Panc1 (cell line): ENCODE measurements around the gene MBNL2. TPM values are rescaled to one million over a fixed set of nuclear protein-coding genes. Genes with fewer than 3 reads are reported as not detected.

Experiments
- ATAC-seq: fragments of 200-7000 bp; cut with Tn5 transposase; 2 replicates; pipeline ENCODE4 v1.9.1; 2020; ENCODE audit warnings: mild to moderate bottlenecking, moderate library complexity
- BruUV-seq: library from RNA; stranded (reverse); fragments of 400-500 nt; replicated peaks from 2 replicates; lab custom pipeline; 2021; lab: Mats Ljungman, UMichigan
- CTCF ChIA-PET: fragments of 300-600 bp; sonication (Branson Sonifier 250); formaldehyde crosslinking; loops from one replicate; lab custom pipeline; 2022; ENCODE audit warnings: antibody characterized with exemption; lab: Charles Lee
- POLR2A ChIA-PET: fragments of 300-600 bp; sonication (Branson Sonifier 250); formaldehyde crosslinking; loops from one replicate; lab custom pipeline; 2022; ENCODE audit warnings: antibody characterized with exemption; lab: Charles Lee
- DNase-seq: peaks from one replicate; pipeline ENCODE4 v3.0.0-alpha.2; 2010; ENCODE audit warnings: low read depth, low spot score
- H3K27ac ChIP-seq: 2 replicates; pipeline ENCODE4 v1.5.1; 2011; ENCODE audit warnings: mild to moderate bottlenecking, low read length, inconsistent platforms
- H3K27me3 ChIP-seq: fragments of 200-500 bp; sonication (Bioruptor generic); 2 replicates; pipeline ENCODE4 v1.6.0; 2014; ENCODE audit warnings: low read length, inconsistent platforms; ENCODE audit not compliant: control insufficient read depth, insufficient read depth
- H3K36me3 ChIP-seq: fragments of 200-500 bp; sonication (Bioruptor generic); 2 replicates; pipeline ENCODE4 v1.5.1; 2014; ENCODE audit warnings: inconsistent platforms, mild to moderate bottlenecking, low read length, moderate library complexity; ENCODE audit not compliant: control insufficient read depth, insufficient read depth
- H3K4me1 ChIP-seq: 2 replicates; pipeline ENCODE4 v1.5.1; 2011; ENCODE audit warnings: inconsistent platforms, mild to moderate bottlenecking, low read length, moderate library complexity; ENCODE audit not compliant: control insufficient read depth, insufficient read depth
- H3K4me3 ChIP-seq, 2 experiments: 2 replicates each; pipeline ENCODE4 v1.5.1; 2011 to 2012; ENCODE audit warnings: low read depth in 2 of 2, low read length in 2 of 2, mild to moderate bottlenecking in 2 of 2, inconsistent platforms in 1 of 2, moderate library complexity in 1 of 2
- H3K9me3 ChIP-seq: fragments of 200-500 bp; sonication (Bioruptor generic); 2 replicates; pipeline ENCODE4 v1.5.1; 2014; ENCODE audit warnings: low read depth, mild to moderate bottlenecking, inconsistent platforms, low read length, moderate library complexity; ENCODE audit not compliant: control insufficient read depth, insufficient read depth
- CTCF ChIP-seq: fragments of 450-650 bp; IDR thresholded peaks from 2 replicates; pipeline ENCODE4 v1.5.1; 2017; ENCODE audit warnings: mild to moderate bottlenecking
- POLR2AphosphoS5 ChIP-seq: IDR thresholded peaks from 2 replicates; pipeline ENCODE4 v1.6.1; 2012; ENCODE audit warnings: mild to moderate bottlenecking, low read depth, low read length, moderate library complexity
- REST ChIP-seq, 2 experiments: IDR thresholded peaks; 2 replicates each; pipeline ENCODE4 v1.6.1; 2011 to 2012; ENCODE audit warnings: low read depth in 2 of 2, control low read depth in 1 of 2, low read length in 1 of 2, mild to moderate bottlenecking in 1 of 2, moderate library complexity in 1 of 2; ENCODE audit not compliant: insufficient read depth in 1 of 2
- SIN3A ChIP-seq: IDR thresholded peaks from 2 replicates; pipeline ENCODE4 v1.6.1; 2012; ENCODE audit warnings: low read depth, mild to moderate bottlenecking, low read length, moderate library complexity, borderline replicate concordance; ENCODE audit not compliant: insufficient read depth
- TCF7L2 ChIP-seq: IDR thresholded peaks from 2 replicates; pipeline ENCODE4 v1.6.1; 2011; ENCODE audit warnings: mild to moderate bottlenecking, low read depth, low read length, inconsistent platforms
- in situ Hi-C: cut with HindIII; loops from 2 replicates; pipeline ENCODE4 v1.10.0; 2016; ENCODE audit warnings: low sequenced_read_pairs, low pct_unique_long_range_greater_than_20kb
- intact Hi-C: fragments of 100-400 bp; cut with micrococcal nuclease; formaldehyde crosslinking; loops from one replicate; pipeline ENCODE4 v1.10.0; 2022; ENCODE audit not compliant: unreplicated experiment
- total RNA-seq: library from RNA; stranded (reverse); gene quantifications from one replicate; pipeline ENCODE4 v1.2.1, GENCODE V29; 2021; ENCODE audit not compliant: unreplicated experiment

Gene MBNL2
- total RNA-seq, 1 experiment from 2014 or later: 103 TPM

GRCh38 chr13:97436845-97437244 is 214.7 kb downstream of the MBNL2 start:
- ChIA-PET POLR2A (no interaction called here), CTCF (no interaction called here)
- no peak for ATAC-seq
- in situ Hi-C loops: no loop called here
- H3K4me3 ChIP-seq: peak overlapping the region in 1 of 2 experiments; percentile 71; a peak in 2 of 4 replicates
- DNase-seq: no peak
- no peaks in the 10 kb centered on the region; the same call in 1 of the 2 replicates for H3K36me3 ChIP-seq
- no peaks in the 10 kb centered on the region for H3K27me3 ChIP-seq
- no peak overlapping the region for H3K27ac ChIP-seq
- no peak for TF ChIP-seq TCF7L2
- no peak for TF ChIP-seq REST (IDR thresholded peaks at IDR 0.05; ENCODE audit: insufficient read depth in 1 of 2, low read depth in 2 of 2, low read length in 1 of 2)
- no peak for TF ChIP-seq CTCF
- no peak for TF ChIP-seq SIN3A
- no peak for TF ChIP-seq POLR2AphosphoS5
- no TSS peak for BruUV-seq
- peaks cover 12% of the 10 kb centered on the region; the same call in 1 of the 2 replicates for H3K4me1 ChIP-seq
- no peaks in the 10 kb centered on the region for H3K9me3 ChIP-seq
- intact Hi-C loops: no loop called here

GRCh38 chr13:97437729-97438128 is 215.6 kb downstream of the MBNL2 start:
- no TSS peak for BruUV-seq
- TF ChIP-seq POLR2AphosphoS5 (no peak), SIN3A (no peak), TCF7L2 (no peak), CTCF (no peak), REST (IDR thresholded peaks at IDR 0.05; ENCODE audit: insufficient read depth in 1 of 2, low read depth in 2 of 2, low read length in 1 of 2) (no peak)
- in situ Hi-C loops (no loop called here), intact Hi-C loops (no loop called here)
- no peak overlapping the region for H3K27ac ChIP-seq
- H3K36me3 ChIP-seq: no peaks in the 10 kb centered on the region; the same call in 1 of the 2 replicates
- no peaks in the 10 kb centered on the region for H3K27me3 ChIP-seq
- H3K4me3 ChIP-seq: no peak overlapping the region
- H3K4me1 ChIP-seq: peaks cover 12% of the 10 kb centered on the region; the same call in 1 of the 2 replicates
- DNase-seq: no peak
- ATAC-seq: no peak
- CTCF ChIA-PET: no interaction called here
- POLR2A ChIA-PET: no interaction called here
- no peaks in the 10 kb centered on the region for H3K9me3 ChIP-seq
